ENCODE data around the gene AOAH.

The AOAH gene

DNA sequence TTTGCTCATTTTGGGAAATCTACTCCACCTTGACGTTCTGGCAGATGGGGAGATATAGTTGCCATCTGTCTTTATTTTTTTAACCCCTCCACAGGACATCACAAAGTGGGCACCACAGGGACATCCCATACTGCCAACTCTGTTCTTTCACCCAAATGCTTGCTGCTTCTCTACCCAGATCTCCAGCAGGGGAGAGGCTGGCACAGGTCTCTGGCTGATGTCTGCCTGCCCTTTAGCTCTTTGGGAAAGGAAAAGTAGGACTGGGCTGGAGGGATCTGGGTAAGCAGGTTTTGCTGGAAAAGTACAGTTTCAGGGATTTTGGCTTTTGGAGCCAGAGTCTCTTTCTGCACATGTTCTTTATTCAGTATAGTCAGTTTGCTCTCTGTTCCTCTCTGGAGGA lies 178.0 kb downstream of the AOAH start:
- Histone ChIP-seq H3K9me3 (no peaks in the 10 kb centered on the region), H3K36me3 (no peaks in the 10 kb centered on the region), H3K4me3 (no peak overlapping the region), H4K20me1 (no peaks in the 10 kb centered on the region), H3K27ac (no peak overlapping the region), H3K9ac (no peak overlapping the region), H3K27me3 (no peaks in the 10 kb centered on the region), H3K4me2 (no peak overlapping the region), H3K4me1 (no peaks in the 10 kb centered on the region)
- TF ChIP-seq Cebpa-rat (IDR thresholded peaks at IDR 0.05) = no peak

DNA sequence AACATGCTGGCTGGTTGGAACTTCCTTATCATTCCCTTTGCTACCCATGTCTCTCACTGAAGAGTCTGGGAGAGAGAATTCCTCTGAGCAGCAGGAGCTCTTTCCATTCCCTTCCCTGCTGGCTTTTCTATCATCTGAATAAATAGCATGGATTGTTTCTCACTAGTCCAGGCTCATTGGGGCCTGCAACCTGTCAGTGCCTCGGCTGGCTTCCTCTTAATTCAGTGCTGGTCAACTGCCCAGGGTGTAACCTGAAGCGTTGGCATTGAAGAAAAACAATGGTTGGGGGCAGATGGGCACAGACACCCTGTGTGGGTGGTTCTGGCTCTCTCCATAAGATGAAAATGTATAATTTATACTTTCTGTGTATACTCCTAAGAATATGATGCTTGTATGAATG lies 179.0 kb downstream of the AOAH start:
- Histone ChIP-seq H3K4me1 (no peaks in the 10 kb centered on the region), H3K4me2 (no peak overlapping the region), H3K27ac (no peak overlapping the region), H3K4me3 (no peak overlapping the region), H3K27me3 (no peaks in the 10 kb centered on the region), H3K36me3 (no peaks in the 10 kb centered on the region), H3K9ac (no peak overlapping the region), H4K20me1 (no peaks in the 10 kb centered on the region), H3K9me3 (no peaks in the 10 kb centered on the region)
- TF ChIP-seq Cebpa-rat (IDR thresholded peaks at IDR 0.05) = no peak

DNA sequence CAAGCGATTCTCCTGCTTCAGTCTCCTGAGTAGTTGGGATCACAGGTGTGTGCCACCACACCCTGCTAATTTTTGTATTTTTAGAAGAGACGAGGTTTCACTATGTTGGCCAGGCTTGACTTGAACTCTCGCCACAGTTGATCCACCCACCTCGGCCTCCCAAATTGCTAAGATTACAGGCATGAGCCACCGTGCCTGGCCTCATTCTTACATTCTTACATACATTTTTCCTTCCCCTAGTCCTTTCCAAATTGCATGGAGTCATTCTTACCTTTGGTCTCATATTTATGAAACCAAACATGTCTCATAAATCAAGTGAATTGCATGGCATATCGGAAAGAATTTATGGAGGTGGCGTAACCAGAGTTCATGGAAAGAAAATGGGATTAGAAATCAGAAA lies 186.2 kb downstream of the AOAH start:
- H3K4me2 ChIP-seq = no peak overlapping the region
- no peak overlapping the region for H3K27ac ChIP-seq
- TF ChIP-seq Cebpa-rat (IDR thresholded peaks at IDR 0.05) = no peak
- no peaks in the 10 kb centered on the region for H3K27me3 ChIP-seq
- H3K9ac ChIP-seq = no peak overlapping the region
- H3K4me1 ChIP-seq = no peaks in the 10 kb centered on the region
- H3K36me3 ChIP-seq = no peaks in the 10 kb centered on the region
- no peaks in the 10 kb centered on the region for H4K20me1 ChIP-seq
- H3K9me3 ChIP-seq = no peaks in the 10 kb centered on the region
- H3K4me3 ChIP-seq = no peak overlapping the region

DNA sequence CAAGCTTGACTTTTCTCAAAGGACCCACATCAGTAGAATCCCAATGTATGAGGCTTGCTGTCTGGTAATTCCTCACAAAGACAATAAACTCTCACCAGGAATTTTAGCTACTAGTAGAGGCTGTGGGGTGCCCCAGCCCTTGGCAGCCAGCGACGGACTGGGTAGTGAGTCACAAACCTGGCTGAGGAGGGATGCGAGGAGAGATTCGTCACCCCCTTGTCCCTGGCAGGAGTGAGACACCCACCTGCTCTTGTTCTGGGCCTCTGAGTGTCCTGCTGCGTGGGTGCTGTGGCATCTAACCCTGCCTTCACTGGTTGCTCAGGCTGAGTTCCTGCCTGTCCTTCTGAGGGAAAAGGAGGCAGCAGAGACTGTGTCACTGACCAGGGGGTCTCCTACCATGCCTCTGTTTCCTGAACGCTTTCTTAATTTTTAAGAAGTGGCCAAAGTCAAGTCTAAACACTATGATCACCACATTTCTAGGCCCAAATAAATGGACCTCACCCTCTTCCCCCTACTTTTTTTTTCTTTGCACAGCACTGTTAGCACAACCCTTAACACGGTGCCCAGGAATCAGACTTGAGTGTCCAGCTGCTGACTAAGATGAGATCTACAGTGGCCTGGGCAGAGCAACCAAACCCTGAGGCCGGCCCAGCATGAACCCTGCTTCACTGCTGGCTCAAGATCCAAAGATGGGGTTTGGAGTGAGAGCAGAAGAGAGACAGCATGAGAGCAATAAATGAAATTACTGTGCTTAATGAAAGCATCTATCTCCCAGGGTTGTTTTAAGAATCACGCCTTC lies 188.2 kb downstream of the AOAH start:
- Histone ChIP-seq H3K9ac (no peak overlapping the region), H4K20me1 (no peaks in the 10 kb centered on the region), H3K9me3 (no peaks in the 10 kb centered on the region), H3K27me3 (no peaks in the 10 kb centered on the region), H3K4me2 (no peak overlapping the region), H3K4me1 (no peaks in the 10 kb centered on the region), H3K27ac (no peak overlapping the region), H3K36me3 (no peaks in the 10 kb centered on the region), H3K4me3 (no peak overlapping the region)
- TF ChIP-seq Cebpa-rat (IDR thresholded peaks at IDR 0.05) = no peak

DNA sequence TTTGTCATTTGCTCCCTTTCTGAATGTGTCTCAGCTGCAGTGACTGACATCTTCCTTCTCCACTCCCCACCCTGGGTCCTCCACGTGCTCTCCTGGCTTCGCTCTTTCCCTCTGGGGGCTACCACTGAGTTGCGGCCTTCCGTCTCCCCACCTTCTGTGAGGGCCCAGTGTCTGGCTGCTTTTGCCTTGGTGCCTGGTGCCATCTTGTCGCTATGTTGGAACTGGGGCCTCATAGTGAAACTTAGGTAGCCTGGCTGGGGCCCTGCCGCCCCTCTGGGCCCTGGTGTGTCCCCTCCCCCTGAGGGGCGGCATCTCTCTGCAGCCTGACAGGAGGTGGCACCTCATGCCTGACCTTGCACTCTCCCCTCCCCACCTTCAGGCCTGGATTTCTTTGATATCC lies 190.6 kb downstream of the AOAH start:
- Histone ChIP-seq H3K9ac (no peak overlapping the region), H3K36me3 (no peaks in the 10 kb centered on the region), H3K4me1 (no peaks in the 10 kb centered on the region), H3K27ac (no peak overlapping the region), H3K4me3 (no peak overlapping the region), H4K20me1 (no peaks in the 10 kb centered on the region), H3K9me3 (no peaks in the 10 kb centered on the region), H3K4me2 (no peak overlapping the region), H3K27me3 (no peaks in the 10 kb centered on the region)
- TF ChIP-seq Cebpa-rat (IDR thresholded peaks at IDR 0.05) = no peak

DNA sequence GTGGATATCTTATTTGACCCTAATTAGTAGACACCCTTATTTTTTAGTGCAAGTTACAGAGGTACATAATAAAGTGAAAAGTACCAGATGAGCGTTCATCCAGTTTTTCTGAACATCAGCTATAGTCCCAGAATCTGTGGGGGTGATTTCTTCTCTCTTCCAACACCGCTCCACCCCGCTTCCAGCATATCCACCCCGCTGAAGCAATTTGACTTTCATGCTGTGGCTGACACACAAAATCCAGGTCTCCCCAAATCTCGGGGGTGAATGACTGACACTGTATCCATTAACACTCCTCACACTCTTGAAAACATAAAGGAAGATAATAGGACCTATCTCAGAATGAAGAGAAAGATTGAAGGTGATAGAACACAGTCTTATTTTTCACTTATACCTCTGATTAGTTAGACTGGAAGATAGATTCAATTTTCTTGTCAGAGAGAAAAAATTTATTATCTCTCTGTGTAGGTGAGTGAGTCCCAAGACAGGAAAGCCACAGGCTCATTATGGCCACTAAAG lies 191.3 kb downstream of the AOAH start:
- 0 out of 2 replicates have a peak, but pooled peaks cover 2% of the 10 kb centered on the region for H3K4me1 ChIP-seq
- no peaks in the 10 kb centered on the region for H3K36me3 ChIP-seq
- H3K4me2 ChIP-seq = no peak overlapping the region
- no peaks in the 10 kb centered on the region for H4K20me1 ChIP-seq
- no peak overlapping the region for H3K9ac ChIP-seq
- H3K27ac ChIP-seq = no peak overlapping the region
- TF ChIP-seq Cebpa-rat (IDR thresholded peaks at IDR 0.05) = no peak
- no peaks in the 10 kb centered on the region for H3K9me3 ChIP-seq
- no peak overlapping the region for H3K4me3 ChIP-seq
- H3K27me3 ChIP-seq = no peaks in the 10 kb centered on the region

DNA sequence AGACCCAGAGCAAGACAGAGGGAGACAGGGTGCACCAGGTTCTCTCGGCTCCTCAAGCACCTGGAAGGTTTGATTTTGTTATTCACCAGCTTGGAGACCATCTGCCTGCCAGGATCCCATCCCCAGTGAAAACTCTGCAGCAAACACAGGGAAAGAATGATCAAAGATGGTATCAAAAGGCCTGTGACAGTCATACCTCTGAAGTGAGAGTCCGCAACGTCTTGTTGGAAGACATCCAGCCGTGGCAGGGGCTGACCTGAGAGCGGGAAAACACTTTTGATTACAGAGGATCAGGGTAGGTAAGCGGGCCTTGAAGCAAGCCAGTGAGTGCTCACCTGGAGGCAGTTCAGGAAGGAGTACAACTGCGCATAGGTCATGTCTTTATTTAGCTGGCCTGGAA lies 192.3 kb downstream of the AOAH start:
- H3K4me3 ChIP-seq = no peak overlapping the region
- H3K4me1 ChIP-seq = 0 out of 2 replicates have a peak, but pooled peaks cover 4% of the 10 kb centered on the region
- H3K9ac ChIP-seq = no peak overlapping the region
- H3K9me3 ChIP-seq = no peaks in the 10 kb centered on the region
- H3K4me2 ChIP-seq = no peak overlapping the region
- H3K36me3 ChIP-seq = no peaks in the 10 kb centered on the region
- no peak overlapping the region for H3K27ac ChIP-seq
- no peak for TF ChIP-seq Cebpa-rat (IDR thresholded peaks at IDR 0.05)
- no peaks in the 10 kb centered on the region for H4K20me1 ChIP-seq
- H3K27me3 ChIP-seq = no peaks in the 10 kb centered on the region

DNA sequence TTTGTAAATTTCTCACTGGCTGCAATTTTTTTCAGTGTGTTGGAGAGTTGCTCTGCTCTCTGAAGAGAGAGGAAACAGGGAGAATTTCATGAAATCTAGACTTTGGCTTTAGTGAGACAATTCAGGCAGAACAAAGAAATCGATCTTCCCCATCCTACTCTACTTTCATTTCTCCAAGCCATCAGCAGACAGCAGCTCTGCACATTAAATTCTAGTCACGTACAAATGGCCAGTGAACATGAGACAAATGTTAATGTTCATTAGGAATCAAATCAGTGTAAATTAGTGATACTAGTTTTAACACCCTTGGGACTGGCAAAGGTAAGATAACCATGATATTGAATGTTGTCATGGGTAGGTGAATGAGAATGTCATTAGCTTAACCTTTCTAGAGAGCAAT lies 193.8 kb downstream of the AOAH start:
- TF ChIP-seq Cebpa-rat (IDR thresholded peaks at IDR 0.05) = no peak
- Histone ChIP-seq H3K36me3 (no peaks in the 10 kb centered on the region), H3K4me1 (0 out of 2 replicates have a peak, but pooled peaks cover 4% of the 10 kb centered on the region), H3K4me2 (no peak overlapping the region), H3K27ac (no peak overlapping the region), H3K27me3 (no peaks in the 10 kb centered on the region), H3K9me3 (no peaks in the 10 kb centered on the region), H4K20me1 (no peaks in the 10 kb centered on the region), H3K4me3 (no peak overlapping the region), H3K9ac (no peak overlapping the region)

DNA sequence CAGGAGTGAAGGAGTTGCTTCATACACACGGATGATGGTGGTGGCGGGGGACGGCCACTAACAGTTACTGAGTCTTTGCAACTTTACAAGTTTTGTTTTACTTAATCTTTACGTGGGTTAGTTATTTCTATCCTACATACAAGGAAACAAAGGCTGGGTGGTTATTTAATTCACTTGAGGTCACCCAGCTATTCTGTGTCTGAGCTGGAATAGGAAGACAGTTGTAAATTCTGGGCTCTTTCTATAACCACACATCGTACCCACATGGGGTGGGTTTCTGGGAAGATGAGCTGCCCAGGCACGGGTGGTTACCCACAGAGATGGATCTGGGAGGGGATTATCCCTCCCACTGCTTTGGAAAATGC lies 196.8 kb downstream of the AOAH start:
- H3K36me3 ChIP-seq = no peaks in the 10 kb centered on the region
- no peaks in the 10 kb centered on the region for H4K20me1 ChIP-seq
- no peak overlapping the region for H3K4me2 ChIP-seq
- H3K4me3 ChIP-seq = no peak overlapping the region
- 0 out of 2 replicates have a peak, but pooled peaks cover 4% of the 10 kb centered on the region for H3K4me1 ChIP-seq
- TF ChIP-seq Cebpa-rat (IDR thresholded peaks at IDR 0.05) = no peak
- H3K27ac ChIP-seq = no peak overlapping the region
- H3K27me3 ChIP-seq = no peaks in the 10 kb centered on the region
- no peak overlapping the region for H3K9ac ChIP-seq
- no peaks in the 10 kb centered on the region for H3K9me3 ChIP-seq

DNA sequence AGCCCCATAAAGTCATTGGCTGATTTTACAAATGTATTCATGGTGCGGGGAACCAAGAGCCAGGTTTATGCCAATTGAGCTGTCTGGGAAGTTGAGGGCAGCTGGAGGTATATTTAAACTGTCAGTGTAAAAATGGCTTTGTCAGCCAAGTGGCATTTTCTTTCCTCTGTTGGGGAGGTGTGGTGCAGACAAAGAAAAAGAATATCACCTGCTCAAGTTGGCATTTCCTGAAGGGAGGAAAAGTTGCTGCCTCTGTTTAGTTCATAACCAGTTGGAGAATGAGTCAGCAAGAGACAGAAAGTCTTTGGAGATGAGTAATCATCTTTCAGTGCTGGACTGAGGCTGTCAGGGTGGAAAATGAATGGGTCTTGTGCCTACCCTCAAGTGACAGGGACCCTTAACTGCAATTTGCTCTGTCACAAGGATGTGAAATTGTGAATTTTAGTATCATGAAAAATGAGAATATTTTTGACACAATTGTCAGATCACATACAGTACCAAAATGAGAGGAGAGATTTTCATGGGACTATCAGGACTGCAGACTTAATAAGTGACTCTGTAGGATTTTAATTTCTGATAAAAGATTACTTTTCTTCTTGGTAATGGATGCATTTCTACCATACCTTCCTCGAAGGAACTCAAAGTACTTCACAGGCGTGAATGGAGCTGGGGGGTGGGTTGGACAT lies 197.3 kb downstream of the AOAH start:
- no peak overlapping the region for H3K4me3 ChIP-seq
- no peaks in the 10 kb centered on the region for H4K20me1 ChIP-seq
- no peak overlapping the region for H3K27ac ChIP-seq
- no peak for TF ChIP-seq Cebpa-rat (IDR thresholded peaks at IDR 0.05)
- H3K27me3 ChIP-seq = no peaks in the 10 kb centered on the region
- no peak overlapping the region for H3K4me2 ChIP-seq
- H3K9me3 ChIP-seq = no peaks in the 10 kb centered on the region
- H3K36me3 ChIP-seq = no peaks in the 10 kb centered on the region
- H3K4me1 ChIP-seq = 0 out of 2 replicates have a peak, but pooled peaks cover 4% of the 10 kb centered on the region
- H3K9ac ChIP-seq = no peak overlapping the region

Data from BLaER1 (cell line).